ENCODE results near the gene C10orf90. TPM values are rescaled to one million over a fixed set of nuclear protein-coding genes. Genes with fewer than 3 reads are reported as not detected.
"Not testable (repeated sequence)": the region's sequence is repeated elsewhere in the genome, so short reads cannot be mapped to it uniquely, and the experiment has no call there.

The C10orf90 gene
- total RNA-seq, 1 donor from 2014 or later = not detected

- DNase-seq = peak; percentile 46
These were observed 283.2 kb downstream of the C10orf90 start for GRCh38 chr10:126387041-126387921.

DNA sequence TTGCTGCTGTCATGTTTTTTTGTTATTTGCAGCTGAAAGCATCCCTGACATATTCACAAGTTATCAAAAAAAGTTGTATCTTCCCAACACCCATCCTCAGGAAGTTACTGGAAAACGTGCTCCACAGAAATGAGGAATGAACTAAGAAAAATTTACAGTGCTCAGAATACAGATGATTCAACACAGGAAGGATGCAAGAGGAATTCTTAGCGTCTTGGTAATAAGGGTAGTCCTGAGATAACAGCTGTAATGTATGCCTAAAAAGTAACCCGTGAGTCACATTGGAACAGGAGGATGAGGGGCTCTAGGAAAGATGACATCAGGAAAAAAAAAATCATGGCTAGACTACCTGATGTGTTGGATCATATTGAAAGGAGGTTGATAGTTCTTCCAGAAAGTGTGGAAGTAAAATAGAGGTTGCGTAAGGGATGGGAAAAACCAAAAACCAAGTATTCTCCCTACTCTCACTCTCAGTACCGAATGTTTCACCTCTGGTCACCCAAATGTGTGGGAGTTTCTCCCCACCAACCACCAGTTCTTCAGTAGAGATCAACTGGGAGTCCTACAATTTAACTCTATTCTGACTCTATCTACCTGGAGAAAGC is 286.1 kb downstream of the C10orf90 start:
- DNase-seq = no peak

DNA sequence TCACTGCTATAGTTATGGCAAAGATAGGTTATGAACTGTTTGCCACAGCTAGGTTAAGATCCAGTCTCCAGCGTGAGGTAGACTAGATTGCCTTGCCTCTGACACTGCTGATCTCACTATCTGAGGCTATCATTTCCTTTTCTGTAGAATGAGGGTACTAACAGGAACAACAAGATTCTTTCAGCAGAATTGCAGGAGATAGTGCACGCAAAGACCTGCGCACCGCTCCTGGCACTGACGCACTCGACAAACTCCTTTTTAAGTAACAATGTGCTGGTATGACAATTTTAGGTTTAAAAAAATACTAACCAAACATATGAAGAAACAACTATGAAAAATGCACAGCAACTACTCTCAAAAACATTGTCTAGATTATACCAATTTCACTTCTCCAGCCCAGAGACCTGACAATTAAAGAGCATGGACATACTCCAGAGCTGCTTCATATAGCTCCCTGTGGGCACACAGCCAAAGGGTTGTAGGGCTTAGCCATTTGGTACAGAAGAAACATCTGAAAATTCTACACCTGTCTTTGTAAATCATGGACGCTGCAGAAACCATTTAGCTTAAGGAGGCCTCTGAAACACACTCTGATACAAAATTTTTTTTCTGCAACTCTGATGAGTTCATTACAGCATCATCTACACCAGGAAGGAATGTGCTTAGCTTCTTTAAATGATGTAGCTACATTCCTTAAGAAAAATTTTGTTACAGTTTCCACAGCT is 290.0 kb downstream of the C10orf90 start:
- no peak for DNase-seq

DNA sequence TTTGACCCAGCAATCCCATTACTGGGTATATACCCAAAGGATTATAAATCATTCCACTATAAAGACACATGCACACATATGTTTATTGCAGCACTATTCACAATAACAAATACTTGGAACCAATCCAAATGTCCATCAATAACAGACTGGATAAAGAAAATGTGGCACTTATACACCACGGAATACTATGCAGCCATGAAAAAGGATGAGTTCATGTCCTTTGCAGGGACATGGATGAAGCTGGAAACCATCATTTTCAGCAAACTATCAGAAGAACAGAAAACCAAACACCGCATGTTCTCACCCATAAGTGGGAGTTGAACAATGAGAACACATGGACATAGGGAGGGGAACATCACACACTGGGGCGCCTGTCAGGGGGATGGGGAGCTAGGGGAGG is 291.3 kb downstream of the C10orf90 start:
- not testable (repeated sequence) for DNase-seq

GRCh38 chr10:126376956-126377355 is 293.5 kb downstream of the C10orf90 start:
- DNase-seq = no peak

DNA sequence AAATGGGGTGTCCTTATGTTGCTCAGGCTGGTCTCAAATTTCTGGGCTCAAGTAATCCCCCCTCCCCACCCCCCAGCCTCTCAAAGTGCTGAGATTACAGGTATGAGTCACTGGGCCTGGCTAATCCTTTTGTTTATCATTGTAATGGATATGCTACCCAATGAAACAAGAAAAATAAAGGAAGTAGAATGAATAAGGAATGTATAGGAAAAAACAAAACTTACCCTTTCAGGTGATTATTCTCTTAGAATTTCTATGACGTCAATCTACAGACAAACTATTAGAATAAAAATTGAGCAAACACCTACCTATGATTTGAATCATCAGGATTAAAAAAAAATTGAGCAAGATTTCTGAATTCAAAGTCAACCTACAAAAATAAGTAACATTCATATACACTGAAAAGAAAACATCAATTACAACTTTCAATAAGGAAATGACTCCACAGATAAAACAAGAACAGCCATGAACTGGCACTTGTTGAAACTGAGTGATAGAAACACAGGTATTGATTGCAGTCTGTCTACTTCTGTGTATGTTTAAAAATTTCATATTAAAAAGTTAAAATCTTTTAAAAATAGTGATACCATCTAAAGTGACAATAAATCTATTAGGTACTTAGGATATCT is 294.5 kb downstream of the C10orf90 start:
- DNase-seq = no peak

DNA sequence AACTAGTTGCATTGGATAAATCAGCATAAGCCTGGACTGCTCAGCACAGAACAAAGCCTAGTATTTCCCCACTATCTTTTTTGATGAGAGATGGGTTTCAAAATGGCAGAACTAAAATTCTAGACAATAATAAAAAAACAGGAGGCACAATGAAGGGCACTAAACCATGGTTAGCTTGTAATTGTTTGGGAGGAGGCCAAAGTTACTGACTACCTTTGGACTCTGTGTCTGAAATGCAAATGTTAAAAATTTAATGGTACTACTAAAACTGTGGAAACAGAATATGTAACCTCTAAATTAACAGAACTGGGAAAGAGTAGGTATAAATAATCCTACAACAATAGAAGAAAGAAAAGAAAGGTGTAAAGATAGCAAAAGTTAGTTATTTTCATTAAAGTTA is 295.2 kb downstream of the C10orf90 start:
- no peak for DNase-seq

Other genes with a start within 250 kb of the C10orf90 start
- 120 and 124 TPM in 2 replicates for gene DOCK1, start 234.7 kb upstream of the C10orf90 start, total RNA-seq